ENCODE data around the gene NCK2. TPM values are rescaled to one million over a fixed set of nuclear protein-coding genes. Genes with fewer than 3 reads are reported as not detected.

Gene NCK2
- total RNA-seq, 1 experiment from 2014 or later = 89.0 TPM

- Mint-ChIP-seq H3K4me1 (ENCODE audit: low read depth, unreplicated experiment) (peaks cover 9% of the 10 kb centered on the region), H3K27ac (ENCODE audit: unreplicated experiment) (peak overlapping the region; percentile 46), H3K4me3 (ENCODE audit: unreplicated experiment) (no peak overlapping the region), H3K36me3 (ENCODE audit: insufficient read depth, unreplicated experiment) (peaks cover 68% of the 10 kb centered on the region), H3K9me3 (ENCODE audit: unreplicated experiment) (no peaks in the 10 kb centered on the region), H3K27me3 (ENCODE audit: insufficient read depth, unreplicated experiment) (no peaks in the 10 kb centered on the region)
- CTCF ChIA-PET = no interaction called here
- no peak for TF ChIP-seq CTCF (IDR thresholded peaks at IDR 0.05; ENCODE audit: insufficient read depth in 1 of 2, low read depth in 1 of 2, low read length in 1 of 2, severe bottlenecking in 1 of 2, unreplicated experiment in 1 of 2)
- Histone ChIP-seq H3K36me3 (ENCODE audit: control insufficient read depth, insufficient read depth, low read length) (no peaks in the 10 kb centered on the region; the same call in 1 of the 2 replicates), H3K4me1 (peaks cover 8% of the 10 kb centered on the region; the same call in 1 of the 2 replicates), H3K9me3 (no peaks in the 10 kb centered on the region), H3K27me3 (replicated peaks; ENCODE audit: control insufficient read depth, insufficient read depth, low read length) (no peaks in the 10 kb centered on the region), H3K4me3 (ENCODE audit: low read depth, low read length) (no peak overlapping the region)
- no peak for DNase-seq
- POLR2A ChIA-PET = no interaction called here
- intact Hi-C loops (cut with micrococcal nuclease; ENCODE audit: unreplicated experiment) = no loop called here
- BruUV-seq (replicated peaks) = no TSS peak
Observed at GRCh38 chr2:105865222-105865913, 120.7 kb downstream of the NCK2 start.

GRCh38 chr2:105866216-105867185 is 121.8 kb downstream of the NCK2 start:
- H3K4me3 Mint-ChIP-seq (ENCODE audit: unreplicated experiment) = no peak overlapping the region
- CTCF ChIA-PET = no interaction called here
- no peak for TF ChIP-seq CTCF (IDR thresholded peaks at IDR 0.05; ENCODE audit: insufficient read depth in 1 of 2, low read depth in 1 of 2, low read length in 1 of 2, severe bottlenecking in 1 of 2, unreplicated experiment in 1 of 2)
- POLR2A ChIA-PET = no interaction called here
- peak overlapping the region; percentile 71 for H3K27ac Mint-ChIP-seq (ENCODE audit: unreplicated experiment)
- no TSS peak for BruUV-seq (replicated peaks)
- no peak for DNase-seq
- H3K36me3 ChIP-seq (ENCODE audit: control insufficient read depth, insufficient read depth, low read length) = no peaks in the 10 kb centered on the region; the same call in 1 of the 2 replicates
- peaks cover 15% of the 10 kb centered on the region for H3K4me1 Mint-ChIP-seq (ENCODE audit: low read depth, unreplicated experiment)
- no peaks in the 10 kb centered on the region for H3K9me3 Mint-ChIP-seq (ENCODE audit: unreplicated experiment)
- no peaks in the 10 kb centered on the region for H3K27me3 ChIP-seq (replicated peaks; ENCODE audit: control insufficient read depth, insufficient read depth, low read length)
- H3K9me3 ChIP-seq = no peaks in the 10 kb centered on the region
- intact Hi-C loops (cut with micrococcal nuclease; ENCODE audit: unreplicated experiment) = no loop called here
- no peak overlapping the region for H3K4me3 ChIP-seq (ENCODE audit: low read depth, low read length)
- peaks cover 74% of the 10 kb centered on the region for H3K36me3 Mint-ChIP-seq (ENCODE audit: insufficient read depth, unreplicated experiment)
- no peaks in the 10 kb centered on the region for H3K27me3 Mint-ChIP-seq (ENCODE audit: insufficient read depth, unreplicated experiment)
- H3K4me1 ChIP-seq = peaks cover 8% of the 10 kb centered on the region; the same call in 1 of the 2 replicates

GRCh38 chr2:105867587-105867986 is 122.9 kb downstream of the NCK2 start:
- peak overlapping the region; percentile 71 for H3K27ac Mint-ChIP-seq (ENCODE audit: unreplicated experiment)
- no peak for DNase-seq
- TF ChIP-seq CTCF (IDR thresholded peaks at IDR 0.05; ENCODE audit: insufficient read depth in 1 of 2, low read depth in 1 of 2, low read length in 1 of 2, severe bottlenecking in 1 of 2, unreplicated experiment in 1 of 2) = no peak
- peaks cover 8% of the 10 kb centered on the region; the same call in 1 of the 2 replicates for H3K4me1 ChIP-seq
- no TSS peak for BruUV-seq (replicated peaks)
- H3K9me3 Mint-ChIP-seq (ENCODE audit: unreplicated experiment) = no peaks in the 10 kb centered on the region
- H3K36me3 ChIP-seq (ENCODE audit: control insufficient read depth, insufficient read depth, low read length) = peaks cover 2% of the 10 kb centered on the region
- ChIA-PET CTCF (no interaction called here), POLR2A (no interaction called here)
- no peaks in the 10 kb centered on the region for H3K27me3 Mint-ChIP-seq (ENCODE audit: insufficient read depth, unreplicated experiment)
- H3K4me1 Mint-ChIP-seq (ENCODE audit: low read depth, unreplicated experiment) = peaks cover 22% of the 10 kb centered on the region
- no peaks in the 10 kb centered on the region for H3K27me3 ChIP-seq (replicated peaks; ENCODE audit: control insufficient read depth, insufficient read depth, low read length)
- no peaks in the 10 kb centered on the region for H3K9me3 ChIP-seq
- H3K4me3 ChIP-seq (ENCODE audit: low read depth, low read length) = no peak overlapping the region
- H3K36me3 Mint-ChIP-seq (ENCODE audit: insufficient read depth, unreplicated experiment) = peaks cover 78% of the 10 kb centered on the region
- intact Hi-C loops (cut with micrococcal nuclease; ENCODE audit: unreplicated experiment) = no loop called here
- no peak overlapping the region for H3K4me3 Mint-ChIP-seq (ENCODE audit: unreplicated experiment)
